ENCODE measurements around the gene USHBP1. TPM values are rescaled to one million over a fixed set of nuclear protein-coding genes. Genes with fewer than 3 reads are reported as not detected.
A peak's percentile ranks its signal among the peaks of the same experiment; 100 is the strongest.

Gene USHBP1
- total and polyA plus RNA-seq, 4 donors = 6.2 to 12.3 (median 11.6) TPM

DNA sequence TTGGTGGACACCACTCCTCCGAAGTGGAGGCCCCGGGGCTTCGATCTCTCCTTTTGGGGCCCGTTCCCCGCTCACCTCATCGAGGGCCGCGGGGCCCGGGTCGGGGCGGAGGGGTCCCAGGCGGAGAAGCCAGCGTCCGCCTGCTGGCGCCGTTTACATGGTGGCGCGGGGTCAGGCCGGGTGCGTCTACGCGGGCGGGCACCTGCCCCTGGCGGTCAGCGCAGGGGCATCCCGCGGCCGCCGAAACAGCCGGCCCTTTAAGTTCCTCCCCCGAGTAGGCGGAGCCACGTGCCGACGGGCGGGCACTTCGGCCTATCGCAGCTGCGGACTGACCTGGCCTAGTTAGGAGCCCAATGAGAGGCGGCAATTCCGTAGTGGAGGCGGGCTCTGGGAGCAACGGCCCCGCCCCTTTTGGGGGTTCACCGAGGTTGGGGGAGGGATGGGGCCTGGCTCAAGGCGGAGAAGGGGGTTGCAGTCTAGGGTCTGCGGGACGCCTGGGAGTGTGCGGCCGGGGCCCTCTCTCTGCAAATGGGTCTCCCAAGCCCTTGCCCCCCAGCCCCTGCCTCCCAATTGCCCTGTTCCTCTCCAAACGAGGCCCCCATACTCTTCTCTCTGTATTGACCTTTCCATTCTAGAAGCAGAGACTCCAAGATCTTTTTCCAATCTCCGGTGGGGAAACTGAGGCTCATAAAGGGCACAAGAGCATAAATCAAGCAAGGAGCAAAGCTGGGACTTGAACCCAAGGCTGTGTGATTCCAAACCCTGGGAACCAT, 38.8 kb upstream of the USHBP1 start, which contains the start of gene ABHD8:
ABHD8 (minus strand) TSS at position 259 of the 773 bp plus-strand sequence. CDS start 1,809 bp downstream, outside the sequence.
- peak; percentile 83 for ATAC-seq (ENCODE audit: insufficient read depth, low FRiP score)
- peak within 1 kb of the TSS; percentile 48 for H3K4me3 ChIP-seq
- WGBS, 2 donors = 2% methylated on average over 42 to 52 of the region's 52 CpGs
- TF ChIP-seq, protein P1, sequence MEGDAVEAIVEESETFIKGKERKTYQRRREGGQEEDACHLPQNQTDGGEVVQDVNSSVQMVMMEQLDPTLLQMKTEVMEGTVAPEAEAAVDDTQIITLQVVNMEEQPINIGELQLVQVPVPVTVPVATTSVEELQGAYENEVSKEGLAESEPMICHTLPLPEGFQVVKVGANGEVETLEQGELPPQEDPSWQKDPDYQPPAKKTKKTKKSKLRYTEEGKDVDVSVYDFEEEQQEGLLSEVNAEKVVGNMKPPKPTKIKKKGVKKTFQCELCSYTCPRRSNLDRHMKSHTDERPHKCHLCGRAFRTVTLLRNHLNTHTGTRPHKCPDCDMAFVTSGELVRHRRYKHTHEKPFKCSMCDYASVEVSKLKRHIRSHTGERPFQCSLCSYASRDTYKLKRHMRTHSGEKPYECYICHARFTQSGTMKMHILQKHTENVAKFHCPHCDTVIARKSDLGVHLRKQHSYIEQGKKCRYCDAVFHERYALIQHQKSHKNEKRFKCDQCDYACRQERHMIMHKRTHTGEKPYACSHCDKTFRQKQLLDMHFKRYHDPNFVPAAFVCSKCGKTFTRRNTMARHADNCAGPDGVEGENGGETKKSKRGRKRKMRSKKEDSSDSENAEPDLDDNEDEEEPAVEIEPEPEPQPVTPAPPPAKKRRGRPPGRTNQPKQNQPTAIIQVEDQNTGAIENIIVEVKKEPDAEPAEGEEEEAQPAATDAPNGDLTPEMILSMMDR (IDR thresholded peaks at IDR 0.05; ENCODE audit: control extremely low read depth, extremely low read depth) = peak; percentile 18
- peaks cover 2 to 31% (median 5%) of the 10 kb centered on the region in 5 donors for H3K4me1 ChIP-seq (ENCODE audit: control insufficient read depth in 5 of 5, insufficient read depth in 5 of 5, low read length in 5 of 5)
- peaks cover 0 to under 1% (median 0%) of the 10 kb centered on the region in 4 donors for H3K9me3 ChIP-seq (ENCODE audit: control insufficient read depth in 4 of 4, insufficient read depth in 3 of 4, low read length in 3 of 4)
- peak within 1 kb of the TSS; percentile 57 to 68 for H3K27ac ChIP-seq (ENCODE audit: low read depth in 1 of 2, low read length in 1 of 2)
- H3K36me3 ChIP-seq (ENCODE audit: control insufficient read depth in 4 of 4, insufficient read depth in 4 of 4, low read length in 4 of 4) = peaks cover 0 to 7% (median 3%) of the 10 kb centered on the region in 4 donors
- peak within 1 kb of the TSS in 1 of 2 donors; percentile 11 for H3K9ac ChIP-seq (ENCODE audit: insufficient read depth in 1 of 2, low read length in 2 of 2)
- no peaks in the 10 kb centered on the region for H3K27me3 ChIP-seq (ENCODE audit: control insufficient read depth in 3 of 3, insufficient read depth in 3 of 3, low read length in 2 of 3)
- DNase-seq = peak; percentile 96 to 97 (median 97)

DNA sequence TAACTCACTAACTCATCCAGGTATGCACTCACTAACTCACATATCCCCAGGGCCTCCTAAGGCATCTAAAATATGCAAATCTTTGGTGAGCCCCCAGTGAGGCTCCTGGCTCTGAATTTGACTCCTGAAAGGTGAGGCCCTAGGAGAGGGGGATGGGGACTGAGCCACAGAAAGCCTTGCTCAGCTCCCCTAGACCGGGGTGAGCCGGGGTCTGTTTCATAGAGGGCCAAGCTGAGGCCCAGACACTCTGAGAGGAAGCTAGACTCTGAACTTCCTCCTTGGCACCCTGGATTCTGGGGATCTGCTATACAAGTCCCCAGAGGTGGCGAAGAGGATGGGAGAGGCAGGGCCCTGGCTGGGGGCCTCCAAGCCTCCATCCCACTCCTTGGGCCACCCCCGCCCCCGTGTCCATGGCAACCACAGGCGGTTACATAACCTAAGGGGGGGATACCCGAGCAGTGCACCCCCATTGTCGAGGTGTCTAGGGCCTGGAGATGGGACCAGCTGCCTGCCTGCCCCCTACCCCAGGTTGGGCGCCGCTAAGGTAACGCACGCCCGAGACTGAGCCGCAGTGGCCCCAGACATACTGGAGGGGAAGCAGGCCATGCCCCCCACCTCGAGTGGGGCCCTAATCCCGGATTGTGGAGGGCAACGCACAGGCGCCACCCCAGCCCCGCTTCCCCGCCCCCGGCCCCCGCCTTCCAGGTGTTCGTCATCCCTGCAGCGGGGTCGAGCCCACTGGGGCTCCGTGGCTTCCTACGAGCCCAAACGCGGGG, 38.0 kb upstream of the USHBP1 start:
- peaks cover 2 to 31% (median 5%) of the 10 kb centered on the region in 5 donors for H3K4me1 ChIP-seq (ENCODE audit: control insufficient read depth in 5 of 5, insufficient read depth in 5 of 5, low read length in 5 of 5)

DNA sequence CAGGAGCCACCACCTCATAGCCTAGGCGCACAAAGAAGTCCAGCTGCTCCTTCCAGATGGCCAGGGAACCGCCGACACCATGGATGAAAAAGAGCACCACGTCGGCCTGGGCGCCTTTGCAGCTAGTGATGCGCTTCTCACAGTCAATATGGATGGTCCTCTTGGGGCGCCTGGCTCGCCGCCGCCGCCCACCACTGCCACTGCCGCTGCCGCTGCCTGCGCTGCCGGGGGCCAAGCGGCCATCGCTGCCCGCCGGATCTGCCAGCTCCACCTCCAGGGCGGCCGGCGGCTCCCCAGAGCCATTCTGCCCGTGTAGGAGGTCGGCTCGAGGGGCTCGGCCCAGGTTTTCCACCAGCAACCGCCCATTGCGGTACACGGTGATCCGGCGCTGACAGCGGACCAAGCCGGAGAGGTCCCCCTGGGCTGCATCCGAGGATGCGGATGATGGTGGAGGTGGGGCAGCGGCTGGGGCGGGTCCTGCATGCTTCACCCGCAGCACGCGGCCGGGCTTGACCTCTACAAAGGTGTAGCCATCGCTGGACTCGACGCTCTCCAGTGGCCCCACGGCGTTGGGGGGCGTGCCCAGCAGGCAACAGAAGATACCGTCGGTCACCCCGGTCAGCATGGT, 36.6 kb upstream of the USHBP1 start:
- Histone ChIP-seq H3K9ac (ENCODE audit: insufficient read depth in 1 of 2, low read length in 2 of 2) (no peak overlapping the region), H3K4me3 (no peak overlapping the region), H3K4me1 (ENCODE audit: control insufficient read depth in 5 of 5, insufficient read depth in 5 of 5, low read length in 5 of 5) (peaks cover 2 to 24% (median 5%) of the 10 kb centered on the region in 5 donors), H3K36me3 (ENCODE audit: control insufficient read depth in 4 of 4, insufficient read depth in 4 of 4, low read length in 4 of 4) (peaks cover 0 to 7% (median 5%) of the 10 kb centered on the region in 4 donors), H3K9me3 (ENCODE audit: control insufficient read depth in 4 of 4, insufficient read depth in 3 of 4, low read length in 3 of 4) (peaks cover 0 to 3% (median 0%) of the 10 kb centered on the region in 4 donors), H3K27ac (ENCODE audit: low read depth in 1 of 2, low read length in 1 of 2) (no peak overlapping the region), H3K27me3 (ENCODE audit: control insufficient read depth in 3 of 3, insufficient read depth in 3 of 3, low read length in 2 of 3) (no peaks in the 10 kb centered on the region)
- DNase-seq (no peak), ATAC-seq (ENCODE audit: insufficient read depth, low FRiP score) (no peak)
- TF ChIP-seq, protein P1 (IDR thresholded peaks at IDR 0.05; ENCODE audit: control extremely low read depth, extremely low read depth) = no peak
- WGBS, 2 donors = 95 to 96% methylated on average over 51 of the region's 51 CpGs

More for the DNA sequence above, 38.0 kb upstream of the USHBP1 start:
- peak overlapping the region in 1 of 2 donors; percentile 11 for H3K9ac ChIP-seq (ENCODE audit: insufficient read depth in 1 of 2, low read length in 2 of 2)
- 8 to 10% methylated on average over 24 to 29 of the region's 29 CpGs for WGBS, 2 donors
- H3K4me3 ChIP-seq = peak overlapping the region; percentile 48
- ATAC-seq (ENCODE audit: insufficient read depth, low FRiP score) = no peak
- H3K36me3 ChIP-seq (ENCODE audit: control insufficient read depth in 4 of 4, insufficient read depth in 4 of 4, low read length in 4 of 4) = peaks cover 0 to 7% (median 5%) of the 10 kb centered on the region in 4 donors
- peaks cover 0 to 3% (median 0%) of the 10 kb centered on the region in 4 donors for H3K9me3 ChIP-seq (ENCODE audit: control insufficient read depth in 4 of 4, insufficient read depth in 3 of 4, low read length in 3 of 4)
- TF ChIP-seq, protein P1 (IDR thresholded peaks at IDR 0.05; ENCODE audit: control extremely low read depth, extremely low read depth) = no peak
- H3K27me3 ChIP-seq (ENCODE audit: control insufficient read depth in 3 of 3, insufficient read depth in 3 of 3, low read length in 2 of 3) = no peaks in the 10 kb centered on the region
- no peak for DNase-seq
- peak overlapping the region; percentile 21 to 57 for H3K27ac ChIP-seq (ENCODE audit: low read depth in 1 of 2, low read length in 1 of 2)

Measured in lung (tissue), 12 donors.